HG02588 (cell line): Measurements from ENCODE around the gene GFM2.
A peak's percentile ranks its signal among the peaks of the same experiment; 100 is the strongest.
"Not testable (repeated sequence)": the region's sequence is repeated elsewhere in the genome, so short reads cannot be mapped to it uniquely, and the experiment has no call there.

ENCODE experiments used
- ATAC-seq: cut with Tn5 transposase; IDR thresholded peaks from one replicate; pipeline ENCODE4 v1.9.1; 2021; ENCODE audit warnings: mild to moderate bottlenecking, moderate library complexity; ENCODE audit not compliant: unreplicated experiment

Gene GFM2

GRCh38 chr5:74766849-74767578 lies at the start of gene GFM2, which contains the start of gene NSA2:
GFM2 (minus strand) TSS chr5:74767117; CDS start chr5:74763742, 3,375 bp downstream.
NSA2 (plus strand) TSS chr5:74767249; CDS start chr5:74767361, 112 bp downstream.
- ATAC-seq = peak; percentile 88

- no peak for ATAC-seq
Measured at GRCh38 chr5:74810915-74811314, 44.0 kb upstream of the GFM2 start.

DNA sequence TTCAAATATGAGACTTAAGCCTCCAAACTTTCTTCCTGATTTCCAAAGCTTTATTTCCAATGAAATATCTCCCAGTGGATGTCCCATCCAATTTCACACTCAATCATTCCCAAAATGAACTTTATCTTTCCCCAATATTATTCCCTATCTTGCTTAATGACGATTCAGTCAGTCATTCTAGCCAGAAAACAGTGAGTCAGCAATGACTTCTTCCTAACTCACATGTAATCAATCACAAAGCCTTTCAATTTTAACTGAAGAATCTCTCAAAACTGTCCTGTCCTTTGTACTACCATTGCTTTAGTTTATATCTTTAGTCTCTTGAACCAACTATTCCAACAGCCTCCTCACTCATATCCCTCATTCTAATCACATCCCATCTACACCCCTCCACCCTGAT lies 35.0 kb upstream of the GFM2 start:
- no peak for ATAC-seq

DNA sequence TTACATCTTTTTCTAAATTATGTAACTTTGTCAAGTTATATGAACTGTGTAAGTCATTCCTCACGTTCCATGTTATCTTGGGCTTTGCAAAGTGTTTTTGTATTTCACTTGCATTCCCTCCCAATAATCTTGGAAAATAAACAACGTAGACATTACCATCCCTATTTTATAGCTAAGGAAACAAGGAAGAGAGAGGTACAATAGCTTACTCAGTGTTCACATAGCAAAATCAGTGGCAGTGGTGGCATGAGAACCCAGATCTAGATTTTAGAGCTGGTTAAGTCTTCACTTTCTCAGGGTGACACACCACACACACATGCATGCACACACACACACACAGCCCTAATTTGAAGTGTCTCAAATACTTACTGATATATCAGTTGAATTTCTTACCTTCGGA lies 34.3 kb upstream of the GFM2 start:
- no peak for ATAC-seq

- no peak for ATAC-seq
Measured at GRCh38 chr5:74798977-74799911, 32.3 kb upstream of the GFM2 start.

DNA sequence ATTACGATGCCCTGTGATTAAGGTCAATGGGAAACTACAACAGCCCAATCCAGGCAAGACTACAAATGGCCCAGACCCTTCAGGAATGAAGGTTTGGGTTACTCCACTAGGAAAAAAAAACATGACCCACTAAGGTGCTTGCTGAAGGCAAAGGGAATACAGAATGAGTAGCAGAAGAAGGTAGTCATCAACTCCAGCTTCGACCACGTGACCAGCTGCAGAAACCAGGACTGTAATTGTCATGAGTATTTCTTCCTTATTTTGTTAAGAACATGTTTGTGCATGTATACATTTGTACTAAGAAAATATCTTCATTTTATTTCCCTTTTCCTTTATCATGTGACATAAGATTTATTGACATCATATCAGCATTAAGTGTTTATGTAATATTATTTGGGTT lies 24.8 kb upstream of the GFM2 start:
- not testable (repeated sequence) for ATAC-seq

GRCh38 chr5:74787424-74787823 lies 20.5 kb upstream of the GFM2 start:
- ATAC-seq = no peak

DNA sequence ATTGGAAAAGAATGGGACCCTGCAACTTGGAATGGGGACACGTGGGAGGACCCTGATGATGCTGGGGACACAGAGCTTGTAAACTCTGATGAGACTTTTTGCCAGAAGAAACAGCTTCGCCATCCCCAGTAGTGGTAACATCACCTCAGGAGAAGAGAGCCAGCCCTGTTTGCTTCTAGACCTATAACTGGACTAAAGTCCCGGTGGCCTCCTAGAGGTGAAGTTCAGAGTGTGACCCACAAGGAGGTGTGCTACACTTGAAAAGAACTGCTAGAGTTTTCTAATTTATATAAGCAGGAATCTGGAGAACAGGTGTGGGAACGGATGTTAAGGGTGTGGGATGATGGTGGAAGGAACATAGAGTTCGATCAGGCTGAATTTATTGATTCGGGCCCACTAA lies 19.9 kb upstream of the GFM2 start:
- ATAC-seq = no peak

- ATAC-seq = no peak
Measured at GRCh38 chr5:74778609-74779008, 11.7 kb upstream of the GFM2 start.

GRCh38 chr5:74772359-74772758 lies 5.4 kb upstream of the GFM2 start:
- ATAC-seq = no peak

- peak; percentile 28 for ATAC-seq
Measured at GRCh38 chr5:74767579-74767913, 629 bp upstream of the GFM2 start.

DNA sequence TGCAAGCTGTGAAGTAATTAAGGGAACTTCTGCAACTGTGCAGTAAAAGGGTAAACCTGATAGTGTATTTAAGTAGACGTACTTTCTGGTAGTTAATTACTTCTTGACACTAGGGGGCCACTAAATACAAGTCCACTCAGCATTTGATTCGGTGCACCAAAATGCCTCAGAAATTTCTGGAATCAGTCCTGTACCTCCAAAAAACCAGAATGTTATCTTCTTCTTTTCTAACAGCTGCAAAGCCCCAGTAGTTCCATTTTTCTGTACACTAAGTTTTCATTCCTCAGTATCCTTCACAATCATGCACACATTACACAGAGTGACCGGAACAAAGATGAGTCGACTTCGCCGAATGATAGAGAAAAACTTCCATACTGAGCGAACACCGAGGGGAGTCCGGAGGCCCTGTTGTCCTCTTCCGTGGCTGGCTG lies 484 bp downstream of the GFM2 start:
- ATAC-seq = peak; percentile 23

- no peak for ATAC-seq
Measured at GRCh38 chr5:74765929-74766328, 988 bp downstream of the GFM2 start.

GRCh38 chr5:74765201-74765600 lies 1.7 kb downstream of the GFM2 start:
- no peak for ATAC-seq

DNA sequence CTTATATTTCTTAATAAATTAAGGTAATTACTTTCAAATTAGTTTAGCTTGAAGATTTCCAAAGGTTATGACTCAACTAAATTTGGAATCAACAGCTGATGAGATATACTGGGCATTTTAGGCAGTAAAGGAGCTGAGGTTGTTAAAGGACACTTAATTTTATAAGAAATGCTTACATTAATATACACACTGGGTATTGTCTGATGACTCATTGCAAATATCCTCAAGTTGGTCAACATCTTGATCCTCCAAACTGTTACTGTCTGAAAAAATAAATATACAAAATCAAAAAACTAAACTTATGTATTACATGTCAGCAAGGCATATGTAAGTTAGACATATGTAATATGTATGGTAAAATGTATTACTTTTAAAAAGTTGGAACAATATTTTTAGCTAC lies 3.4 kb downstream of the GFM2 start:
- no peak for ATAC-seq

- ATAC-seq = no peak
Measured at GRCh38 chr5:74762599-74762998, 4.3 kb downstream of the GFM2 start.

- ATAC-seq = no peak
Measured at GRCh38 chr5:74761241-74761640, 5.7 kb downstream of the GFM2 start.

DNA sequence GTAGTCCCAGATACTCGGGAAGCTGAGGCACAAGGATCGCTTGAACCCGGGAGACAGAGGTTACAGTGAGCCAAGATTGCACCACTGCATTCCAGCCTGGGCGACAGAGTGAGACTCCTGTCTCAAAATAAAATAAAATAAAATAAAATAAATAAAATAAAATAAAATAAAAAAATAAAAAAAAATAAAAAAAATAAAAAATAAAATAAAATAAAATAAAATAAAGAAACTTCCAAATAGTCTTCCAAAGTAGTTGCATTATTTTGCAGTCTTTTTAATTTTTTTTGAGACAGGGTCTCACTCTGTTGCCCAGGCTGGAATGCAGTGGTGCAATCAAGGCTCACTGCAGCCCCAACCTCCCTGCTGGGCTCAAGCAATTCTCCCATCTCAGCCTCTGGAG lies 18.2 kb downstream of the GFM2 start:
- ATAC-seq = not testable (repeated sequence)

DNA sequence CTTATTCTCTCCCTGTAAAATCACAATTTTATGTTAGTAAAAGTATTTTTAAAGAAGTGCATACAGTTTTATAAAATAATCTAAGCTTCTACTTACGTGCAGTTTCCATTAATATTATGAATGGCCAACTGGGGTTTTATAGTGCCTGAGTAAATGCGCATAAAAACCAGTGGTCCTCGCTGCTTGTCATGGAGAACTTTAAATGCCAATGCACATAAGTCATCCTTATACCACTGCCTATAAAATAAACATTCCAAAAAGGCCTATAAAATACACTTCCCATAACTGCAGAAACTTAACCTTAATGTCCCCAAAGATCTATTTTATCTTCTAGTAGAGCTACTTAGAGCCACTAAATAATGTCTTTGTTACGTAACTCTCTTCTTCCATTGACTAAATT lies 28.5 kb downstream of the GFM2 start:
- ATAC-seq = no peak

GRCh38 chr5:74736759-74737158 lies 30.2 kb downstream of the GFM2 start:
- ATAC-seq = no peak

GRCh38 chr5:74725331-74725730 lies 41.6 kb downstream of the GFM2 start:
- ATAC-seq = no peak

DNA sequence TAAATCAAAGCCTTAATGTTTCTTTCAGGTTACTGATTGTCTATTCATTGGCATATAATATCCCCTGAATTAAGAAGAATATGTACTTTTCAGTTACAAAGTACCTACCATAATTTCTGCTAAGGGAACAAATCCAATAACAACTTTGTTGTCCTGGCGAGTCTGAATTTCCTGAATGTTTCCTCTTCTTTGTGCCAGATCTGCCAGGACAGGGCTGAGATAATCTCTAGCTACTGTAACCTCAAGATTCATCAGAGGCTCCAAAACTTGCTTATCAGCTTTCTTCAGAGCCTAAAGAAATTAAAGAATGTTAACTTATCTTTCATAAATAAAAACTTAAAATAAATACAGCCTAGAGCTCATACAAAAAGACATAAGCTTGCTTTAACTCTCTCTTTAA lies 44.6 kb downstream of the GFM2 start:
- no peak for ATAC-seq
